SK-N-SH (cell line): ENCODE results near the gene MOCS3. TPM values are rescaled to one million over a fixed set of nuclear protein-coding genes. Genes with fewer than 3 reads are reported as not detected.
A peak's percentile ranks its signal among the peaks of the same experiment; 100 is the strongest.

Experiments used
- CTCF ChIA-PET: fragments of 300-600, 350-600 bp; formaldehyde crosslinking; extraction: SDS; loops from one replicate; lab custom pipeline; 2021; lab: Yijun Ruan, JAX
- POLR2A ChIA-PET: fragments of 350-600 bp; sonication (Branson Sonifier 250); formaldehyde crosslinking; extraction: SDS; loops from one replicate; lab custom pipeline; 2020; ENCODE audit warnings: antibody characterized with exemption, inconsistent platforms; lab: Yijun Ruan, JAX
- DNase-seq: peaks from one replicate; pipeline ENCODE4 v3.0.0; 2012
- H2AFZ ChIP-seq: fragments of 200-600 bp; sonication (generic); 2 replicates; pipeline ENCODE4 v1.8.1; 2016; ENCODE audit warnings: antibody characterized with exemption, mild to moderate bottlenecking, low read depth
- H3F3A ChIP-seq: fragments of 200-600 bp; sonication (generic); replicated peaks from 2 replicates; pipeline ENCODE3; 2016; ENCODE audit warnings: antibody characterized with exemption, mild to moderate bottlenecking; ENCODE audit not compliant: insufficient read depth
- H3K27ac ChIP-seq, 2 experiments: fragments of 200-500 bp in 1 of 2; fragments of 200-600 bp in 1 of 2; sonication (Bioruptor generic) in 1 of 2; sonication (generic), shearing (Covaris generic) in 1 of 2; 2 replicates each; pipeline versions ENCODE4 v1.5.1 to v1.6.1; 2014 to 2016; ENCODE audit warnings: low read depth in 2 of 2, inconsistent platforms in 1 of 2, low read length in 1 of 2, mild to moderate bottlenecking in 1 of 2, mixed read lengths in 1 of 2
- H3K27me3 ChIP-seq: fragments of 200-600 bp; sonication (generic), shearing (Covaris generic); 2 replicates; pipeline ENCODE4 v1.6.1; 2016; ENCODE audit warnings: mixed run types; ENCODE audit not compliant: insufficient read depth
- H3K36me3 ChIP-seq, 2 experiments: fragments of 200-500 bp in 1 of 2; fragments of 200-600 bp in 1 of 2; sonication (Bioruptor generic) in 1 of 2; sonication (generic) in 1 of 2; replicated peaks in 1 of 2; 2 replicates each; pipeline versions ENCODE3 to v1.5.1; 2014 to 2016; ENCODE audit warnings: low read length in 1 of 2, mild to moderate bottlenecking in 1 of 2; ENCODE audit not compliant: insufficient read depth in 2 of 2, control insufficient read depth in 1 of 2
- H3K4me1 ChIP-seq, 2 experiments: fragments of 200-500 bp in 1 of 2; fragments of 200-600 bp in 1 of 2; sonication (Bioruptor generic) in 1 of 2; sonication (generic), shearing (Covaris generic) in 1 of 2; 2 replicates each; pipeline versions ENCODE4 v1.5.1 to v1.6.1; 2014 to 2016; ENCODE audit warnings: low read depth in 1 of 2, low read length in 1 of 2, mixed run types in 1 of 2; ENCODE audit not compliant: insufficient read depth in 2 of 2, control insufficient read depth in 1 of 2
- H3K4me2 ChIP-seq: fragments of 200-600 bp; sonication (generic), shearing (Covaris generic); 2 replicates; pipeline ENCODE4 v1.6.1; 2017; ENCODE audit warnings: mixed run types
- H3K4me3 ChIP-seq, 2 experiments: fragments of 200-500 bp in 1 of 2; fragments of 200-600 bp in 1 of 2; sonication (Bioruptor generic) in 1 of 2; sonication (generic), shearing (Covaris generic) in 1 of 2; 2 replicates each; pipeline versions ENCODE4 v1.5.1 to v1.8.1; 2014 to 2016; ENCODE audit warnings: low read depth in 2 of 2, inconsistent platforms in 1 of 2, low read length in 1 of 2, mild to moderate bottlenecking in 1 of 2, mixed read lengths in 1 of 2, moderate library complexity in 1 of 2
- H3K79me2 ChIP-seq: fragments of 200-600 bp; sonication (generic); 2 replicates; pipeline ENCODE4 v1.8.1; 2017; ENCODE audit warnings: mild to moderate bottlenecking; ENCODE audit not compliant: insufficient read depth
- H3K9ac ChIP-seq: fragments of 200-600 bp; sonication (generic); 2 replicates; pipeline ENCODE4 v1.6.1; 2017; ENCODE audit warnings: mixed run types
- H3K9me2 ChIP-seq: fragments of 200-600 bp; sonication (generic); 2 replicates; pipeline ENCODE4 v1.6.1; 2017; ENCODE audit warnings: mixed run types
- H3K9me3 ChIP-seq: fragments of 200-600 bp; sonication (generic); 2 replicates; pipeline ENCODE4 v1.6.1; 2017; ENCODE audit warnings: mixed run types, mild to moderate bottlenecking, moderate library complexity
- H4K20me1 ChIP-seq: fragments of 200-600 bp; sonication (generic); 2 replicates; pipeline ENCODE4 v1.6.1; 2017; ENCODE audit warnings: mild to moderate bottlenecking, mixed run types; ENCODE audit not compliant: insufficient read depth
- ELF1 ChIP-seq: IDR thresholded peaks from 2 replicates; pipeline ENCODE4 v1.4.0; 2012
- FOSL2 ChIP-seq: IDR thresholded peaks from 2 replicates; pipeline ENCODE4 v1.4.0; 2012; ENCODE audit warnings: low read depth, mild to moderate bottlenecking, moderate library complexity, borderline replicate concordance
- FOXJ3 ChIP-seq: sonication (generic); formaldehyde crosslinking; IDR thresholded peaks from 2 replicates; pipeline ENCODE4 v1.5.1; 2020; ENCODE audit warnings: mild to moderate bottlenecking, missing genetic modification reagents
- GATA2 ChIP-seq: sonication (generic); formaldehyde crosslinking; IDR thresholded peaks from 2 replicates; pipeline ENCODE4 v1.5.0; 2020; ENCODE audit warnings: mild to moderate bottlenecking, missing genetic modification reagents
- MXI1 ChIP-seq: IDR thresholded peaks from 2 replicates; pipeline ENCODE4 v1.6.1; 2012; ENCODE audit warnings: mild to moderate bottlenecking, low read depth, low read length, improper control_type of control experiment
- NFIC ChIP-seq: IDR thresholded peaks from 2 replicates; pipeline ENCODE4 v1.4.0; 2012; ENCODE audit warnings: borderline replicate concordance
- NRF1 ChIP-seq: IDR thresholded peaks from 2 replicates; pipeline ENCODE4 v1.6.1; 2012; ENCODE audit warnings: low read depth, mild to moderate bottlenecking, low read length
- PBX3 ChIP-seq: IDR thresholded peaks from 2 replicates; pipeline ENCODE4; 2012
- POLR2AphosphoS5 ChIP-seq: IDR thresholded peaks from 2 replicates; pipeline ENCODE4 v1.6.1; 2012; ENCODE audit warnings: low read depth, low read length
- RCOR1 ChIP-seq: fragments of 150-350 bp; IDR thresholded peaks from 2 replicates; pipeline ENCODE4 v1.6.1; 2017; ENCODE audit warnings: antibody characterized with exemption, low read length
- RFX5 ChIP-seq: IDR thresholded peaks from 2 replicates; pipeline ENCODE4 v1.6.1; 2012; ENCODE audit warnings: mild to moderate bottlenecking, improper control_type of control experiment, low read length
- RXRA ChIP-seq: IDR thresholded peaks from 2 replicates; pipeline ENCODE4 v1.4.0; 2012; ENCODE audit warnings: low read depth, mild to moderate bottlenecking, borderline replicate concordance
- TAF1 ChIP-seq: IDR thresholded peaks from 2 replicates; pipeline ENCODE4 v1.6.1; 2012; ENCODE audit warnings: low read depth, mild to moderate bottlenecking, low read length, moderate library complexity, borderline replicate concordance
- TEAD4 ChIP-seq: IDR thresholded peaks from 2 replicates; pipeline ENCODE4 v1.4.0; 2012; ENCODE audit warnings: mild to moderate bottlenecking, borderline replicate concordance; ENCODE audit not compliant: insufficient read depth
- YY1 ChIP-seq: IDR thresholded peaks from 2 replicates; pipeline ENCODE4 v1.4.0; 2012; ENCODE audit warnings: low read depth, mild to moderate bottlenecking
- WGBS: methylation state at CpG from one replicate; pipeline ENCODE4 v1.1.6; 2017; ENCODE audit warnings: low lambda C conversion rate; 5-methylcytosine and 5-hydroxymethylcytosine counted together
- polyA plus RNA-seq, 3 experiments: library from polyadenylated mRNA; depleted of rRNA; stranded (reverse); fragments of >200 nt; gene quantifications; 2 replicates each; pipeline ENCODE4 v1.2.3, GENCODE V29; 2012
- TF ChIP-seq, protein P1 (sequence below): fragments of 200-600 bp; sonication (generic); IDR thresholded peaks from 2 replicates; pipeline ENCODE4 v1.6.1; 2017; ENCODE audit warnings: antibody characterized with exemption, mild to moderate bottlenecking, moderate library complexity
- TF ChIP-seq, protein P2 (sequence below): IDR thresholded peaks from 2 replicates; pipeline ENCODE4 v1.4.0; 2012; ENCODE audit warnings: low read depth, borderline replicate concordance

The MOCS3 gene
- polyA plus RNA-seq, 1 of the 3 experiments (the other 2 are of a cell fraction) = 4.0 TPM

DNA sequence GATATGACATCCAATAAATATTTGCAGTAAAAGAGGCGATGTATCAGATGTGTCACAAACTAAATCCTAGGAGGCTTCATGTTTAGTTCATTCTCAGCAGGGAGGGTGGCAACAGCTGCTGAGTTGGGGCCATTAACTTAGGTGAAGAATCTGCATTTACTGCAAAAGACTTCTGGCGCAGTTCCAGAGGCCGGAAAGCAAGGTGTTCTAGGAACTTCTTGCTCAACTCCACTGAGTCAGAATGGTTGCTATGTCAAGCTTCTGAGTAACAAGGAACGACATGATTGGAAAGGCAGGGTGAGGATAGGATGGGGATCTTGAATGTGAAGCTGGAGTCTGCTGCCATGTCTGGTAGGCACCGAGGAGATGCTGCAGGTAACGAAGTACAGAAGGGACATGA is 39.1 kb upstream of the MOCS3 start:
- ChIA-PET POLR2A (no interaction called here), CTCF (interaction anchor here (0.9 to 16.1 kb wide), 4 partner anchors 9 to 128 kb away, joined by 3 to 340 read pairs (median 31); partner anchors contain the start of genes ADNP and BCAS4)
- 76% methylated on average over 6 of the region's 6 CpGs for WGBS
- H3K27ac ChIP-seq = peak overlapping the region in 1 of 2 experiments; percentile 46; a peak in 1 of 4 replicates
- H3K79me2 ChIP-seq = peaks cover 100% of the 10 kb centered on the region
- no peak overlapping the region for H3K4me3 ChIP-seq
- H4K20me1 ChIP-seq = peaks cover 100% of the 10 kb centered on the region
- peaks cover 40 to 51% of the 10 kb centered on the region in 2 experiments for H3K4me1 ChIP-seq
- no peak overlapping the region for H3K4me2 ChIP-seq
- H3K36me3 ChIP-seq = peaks cover 39 to 46% of the 10 kb centered on the region in 2 experiments
- no peak for DNase-seq
- H3F3A ChIP-seq = peaks cover 41% of the 10 kb centered on the region
- no peaks in the 10 kb centered on the region for H3K9me3 ChIP-seq
- H3K9me2 ChIP-seq = no peaks in the 10 kb centered on the region
- H3K27me3 ChIP-seq = no peaks in the 10 kb centered on the region
- H3K9ac ChIP-seq = no peak overlapping the region
- H2AFZ ChIP-seq = no peak overlapping the region
- TF ChIP-seq TAF1 (no peak), FOSL2 (no peak), ELF1 (no peak), MXI1 (no peak), NRF1 (no peak), FOXJ3 (CRISPR knock-in tag) (no peak), GATA2 (CRISPR knock-in tag) (no peak), RXRA (no peak), RCOR1 (no peak), YY1 (no peak), RFX5 (no peak), POLR2AphosphoS5 (no peak), TEAD4 (no peak), NFIC (no peak), PBX3 (no peak)
- TF ChIP-seq, protein P1, sequence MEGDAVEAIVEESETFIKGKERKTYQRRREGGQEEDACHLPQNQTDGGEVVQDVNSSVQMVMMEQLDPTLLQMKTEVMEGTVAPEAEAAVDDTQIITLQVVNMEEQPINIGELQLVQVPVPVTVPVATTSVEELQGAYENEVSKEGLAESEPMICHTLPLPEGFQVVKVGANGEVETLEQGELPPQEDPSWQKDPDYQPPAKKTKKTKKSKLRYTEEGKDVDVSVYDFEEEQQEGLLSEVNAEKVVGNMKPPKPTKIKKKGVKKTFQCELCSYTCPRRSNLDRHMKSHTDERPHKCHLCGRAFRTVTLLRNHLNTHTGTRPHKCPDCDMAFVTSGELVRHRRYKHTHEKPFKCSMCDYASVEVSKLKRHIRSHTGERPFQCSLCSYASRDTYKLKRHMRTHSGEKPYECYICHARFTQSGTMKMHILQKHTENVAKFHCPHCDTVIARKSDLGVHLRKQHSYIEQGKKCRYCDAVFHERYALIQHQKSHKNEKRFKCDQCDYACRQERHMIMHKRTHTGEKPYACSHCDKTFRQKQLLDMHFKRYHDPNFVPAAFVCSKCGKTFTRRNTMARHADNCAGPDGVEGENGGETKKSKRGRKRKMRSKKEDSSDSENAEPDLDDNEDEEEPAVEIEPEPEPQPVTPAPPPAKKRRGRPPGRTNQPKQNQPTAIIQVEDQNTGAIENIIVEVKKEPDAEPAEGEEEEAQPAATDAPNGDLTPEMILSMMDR = no peak
- TF ChIP-seq, protein P2, sequence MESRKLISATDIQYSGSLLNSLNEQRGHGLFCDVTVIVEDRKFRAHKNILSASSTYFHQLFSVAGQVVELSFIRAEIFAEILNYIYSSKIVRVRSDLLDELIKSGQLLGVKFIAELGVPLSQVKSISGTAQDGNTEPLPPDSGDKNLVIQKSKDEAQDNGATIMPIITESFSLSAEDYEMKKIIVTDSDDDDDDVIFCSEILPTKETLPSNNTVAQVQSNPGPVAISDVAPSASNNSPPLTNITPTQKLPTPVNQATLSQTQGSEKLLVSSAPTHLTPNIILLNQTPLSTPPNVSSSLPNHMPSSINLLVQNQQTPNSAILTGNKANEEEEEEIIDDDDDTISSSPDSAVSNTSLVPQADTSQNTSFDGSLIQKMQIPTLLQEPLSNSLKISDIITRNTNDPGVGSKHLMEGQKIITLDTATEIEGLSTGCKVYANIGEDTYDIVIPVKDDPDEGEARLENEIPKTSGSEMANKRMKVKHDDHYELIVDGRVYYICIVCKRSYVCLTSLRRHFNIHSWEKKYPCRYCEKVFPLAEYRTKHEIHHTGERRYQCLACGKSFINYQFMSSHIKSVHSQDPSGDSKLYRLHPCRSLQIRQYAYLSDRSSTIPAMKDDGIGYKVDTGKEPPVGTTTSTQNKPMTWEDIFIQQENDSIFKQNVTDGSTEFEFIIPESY = no peak
